Measurements from ENCODE around the gene SLC9A6. TPM values are rescaled to one million over a fixed set of nuclear protein-coding genes. Genes with fewer than 3 reads are reported as not detected.

SLC9A6 gene
- total and polyA plus RNA-seq, 2 experiments from 2014 or later = 7.2 to 17.1 TPM

DNA sequence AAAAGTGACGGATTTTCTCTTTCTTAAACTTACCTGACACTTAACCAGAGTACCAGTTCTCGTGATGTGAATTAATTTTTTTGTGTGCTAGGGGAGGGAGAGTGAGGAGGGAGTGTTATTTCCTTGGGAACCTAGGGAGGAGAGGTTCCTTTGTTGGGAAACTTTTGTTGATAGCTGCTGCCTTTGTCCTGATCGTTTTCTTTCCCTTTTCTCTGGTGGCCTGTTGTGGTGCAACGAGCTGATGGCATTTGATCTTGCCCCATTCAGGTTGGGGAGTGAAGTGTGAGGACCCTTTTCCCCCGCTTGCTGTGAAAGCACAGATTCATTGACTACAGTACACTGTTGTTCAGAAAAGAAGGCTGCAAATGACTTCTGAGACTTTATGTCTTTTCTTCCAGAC lies 59.8 kb downstream of the SLC9A6 start:
- no peak for TF ChIP-seq CTCF (conservative IDR thresholded peaks at IDR 0.05; ENCODE audit: low read depth in 2 of 2)
- TF ChIP-seq ZNF462 (CRISPR knock-in tag; IDR thresholded peaks at IDR 0.05) = no peak
- no peak for TF ChIP-seq EZH2phosphoT487 (IDR thresholded peaks at IDR 0.05; ENCODE audit: unreplicated experiment)
- no peak for TF ChIP-seq CREB1 (CRISPR knock-in tag; IDR thresholded peaks at IDR 0.05; ENCODE audit: low read depth)
- TF ChIP-seq ETS1 (IDR thresholded peaks at IDR 0.05) = no peak
- TF ChIP-seq ZNF114 (CRISPR knock-in tag; IDR thresholded peaks at IDR 0.05) = no peak
- no peak for TF ChIP-seq REST (IDR thresholded peaks at IDR 0.05; ENCODE audit: unreplicated experiment)
- no peak for TF ChIP-seq STAT1 (IDR thresholded peaks at IDR 0.05; ENCODE audit: unreplicated experiment)
- TF ChIP-seq POLR2AphosphoS5 (IDR thresholded peaks at IDR 0.05; ENCODE audit: low read depth) = no peak
- no peak for TF ChIP-seq NANOG (IDR thresholded peaks at IDR 0.05; ENCODE audit: borderline replicate concordance)
- TF ChIP-seq EZH2 (IDR thresholded peaks at IDR 0.05; ENCODE audit: low read depth, unreplicated experiment) = no peak
- TF ChIP-seq ZNF331 (CRISPR knock-in tag; IDR thresholded peaks at IDR 0.05; ENCODE audit: low read depth) = no peak
- TF ChIP-seq JUNB (IDR thresholded peaks at IDR 0.05; ENCODE audit: unreplicated experiment) = no peak
- no peaks in the 10 kb centered on the region for H3K9me3 Mint-ChIP-seq

More for the DNA sequence above, 59.8 kb downstream of the SLC9A6 start:
- H3K27ac ChIP-seq (ENCODE audit: low read depth) = no peak overlapping the region
- no peak overlapping the region for H2AFZ ChIP-seq
- no peak overlapping the region for H3K4me2 ChIP-seq
- no peaks in the 10 kb centered on the region for H3F3A ChIP-seq (replicated peaks; ENCODE audit: low read depth)
- no peaks in the 10 kb centered on the region for H3K9me2 ChIP-seq (ENCODE audit: insufficient read depth)
- DNase-seq (ENCODE audit: low spot score) (no peak), ATAC-seq (no peak; the same call in 2 of the 3 replicates)
- peaks cover 5% of the 10 kb centered on the region; the same call in 2 of the 3 replicates for H3K4me1 Mint-ChIP-seq
- peak overlapping the region; percentile 74 for H3K27ac Mint-ChIP-seq
- H3K79me2 ChIP-seq (replicated peaks; ENCODE audit: insufficient read depth) = no peaks in the 10 kb centered on the region
- no peak overlapping the region for H3K4me3 Mint-ChIP-seq
- no peak overlapping the region for H3K4me3 ChIP-seq
- H4K20me1 ChIP-seq (replicated peaks; ENCODE audit: insufficient read depth) = no peaks in the 10 kb centered on the region
- H3K36me3 Mint-ChIP-seq (ENCODE audit: low read depth) = peaks cover 3% of the 10 kb centered on the region; the same call in 2 of the 3 replicates
- no peaks in the 10 kb centered on the region for H3K27me3 Mint-ChIP-seq (ENCODE audit: insufficient read depth, low read depth, poor library complexity)
- no peaks in the 10 kb centered on the region for H3K27me3 ChIP-seq (ENCODE audit: insufficient read depth)
- no peaks in the 10 kb centered on the region for H3K36me3 ChIP-seq (ENCODE audit: insufficient read depth)
- no peaks in the 10 kb centered on the region for H3K4me1 ChIP-seq (ENCODE audit: insufficient read depth)
